Activated CD8-positive, alpha-beta T cell treated with anti-CD3 and anti-CD28 coated beads for 36 hours (primary cell): Measurements from ENCODE around the gene MAN2A2. TPM values are rescaled to one million over a fixed set of nuclear protein-coding genes. Genes with fewer than 3 reads are reported as not detected.

Experiments
- ATAC-seq: fragments of 200-7000 bp; cut with Tn5 transposase; one replicate; pipeline ENCODE4 v1.10.0; 2021; ENCODE audit warnings: mild to moderate bottlenecking, moderate library complexity
- CTCF ChIA-PET: fragments of 350-600 bp; sonication (Branson Sonifier 250); formaldehyde crosslinking; loops from one replicate; lab custom pipeline; 2021; ENCODE audit warnings: antibody characterized with exemption; lab: Charles Lee
- POLR2A ChIA-PET: fragments of 350-600 bp; sonication (Branson Sonifier 250); formaldehyde crosslinking; loops from one replicate; lab custom pipeline; 2021; ENCODE audit warnings: antibody characterized with exemption; lab: Charles Lee
- DNase-seq: peaks from one replicate; pipeline ENCODE4 v3.0.0-alpha.2; 2020
- H3K27ac Mint-ChIP-seq: one replicate; pipeline ENCODE4 v1.8.0; 2021; ENCODE audit warnings: mild to moderate bottlenecking, mixed read lengths
- H3K27me3 Mint-ChIP-seq: one replicate; pipeline ENCODE4 v1.8.0; 2021; ENCODE audit warnings: mixed read lengths
- H3K36me3 Mint-ChIP-seq: one replicate; pipeline ENCODE4 v1.8.0; 2021; ENCODE audit warnings: low read depth, mixed read lengths
- H3K4me1 Mint-ChIP-seq: one replicate; pipeline ENCODE4 v1.8.0; 2021; ENCODE audit warnings: low read depth, mixed read lengths
- H3K4me3 Mint-ChIP-seq: one replicate; pipeline ENCODE4 v1.8.0; 2021; ENCODE audit warnings: mild to moderate bottlenecking, moderate library complexity, mixed read lengths
- H3K9me3 Mint-ChIP-seq: one replicate; pipeline ENCODE4 v1.8.0; 2021; ENCODE audit warnings: mixed read lengths
- intact Hi-C: fragments of 100-400 bp; cut with micrococcal nuclease; formaldehyde crosslinking; loops from one replicate; pipeline ENCODE4 v1.10.0; 2022
- total RNA-seq, 2 experiments: library from RNA; stranded (reverse); gene quantifications; one replicate each; pipeline ENCODE4 v1.2.3, GENCODE V29; 2021
- TF ChIP-seq, protein P1 (sequence below): fragments of 200-600 bp; IDR thresholded peaks from one replicate; pipeline ENCODE4 v1.8.0; 2022; ENCODE audit warnings: antibody characterized with exemption, mild to moderate bottlenecking

MAN2A2 gene
- total RNA-seq, 2 experiments from 2014 or later = 85.0 to 87.7 TPM

- no peaks in the 10 kb centered on the region for H3K9me3 Mint-ChIP-seq
- H3K36me3 Mint-ChIP-seq = peaks cover 34% of the 10 kb centered on the region
- TF ChIP-seq, protein P1, sequence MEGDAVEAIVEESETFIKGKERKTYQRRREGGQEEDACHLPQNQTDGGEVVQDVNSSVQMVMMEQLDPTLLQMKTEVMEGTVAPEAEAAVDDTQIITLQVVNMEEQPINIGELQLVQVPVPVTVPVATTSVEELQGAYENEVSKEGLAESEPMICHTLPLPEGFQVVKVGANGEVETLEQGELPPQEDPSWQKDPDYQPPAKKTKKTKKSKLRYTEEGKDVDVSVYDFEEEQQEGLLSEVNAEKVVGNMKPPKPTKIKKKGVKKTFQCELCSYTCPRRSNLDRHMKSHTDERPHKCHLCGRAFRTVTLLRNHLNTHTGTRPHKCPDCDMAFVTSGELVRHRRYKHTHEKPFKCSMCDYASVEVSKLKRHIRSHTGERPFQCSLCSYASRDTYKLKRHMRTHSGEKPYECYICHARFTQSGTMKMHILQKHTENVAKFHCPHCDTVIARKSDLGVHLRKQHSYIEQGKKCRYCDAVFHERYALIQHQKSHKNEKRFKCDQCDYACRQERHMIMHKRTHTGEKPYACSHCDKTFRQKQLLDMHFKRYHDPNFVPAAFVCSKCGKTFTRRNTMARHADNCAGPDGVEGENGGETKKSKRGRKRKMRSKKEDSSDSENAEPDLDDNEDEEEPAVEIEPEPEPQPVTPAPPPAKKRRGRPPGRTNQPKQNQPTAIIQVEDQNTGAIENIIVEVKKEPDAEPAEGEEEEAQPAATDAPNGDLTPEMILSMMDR = no peak
- ChIA-PET CTCF (interaction anchor here (5.8 to 11.3 kb wide), 2 partner anchors 7 to 17 kb away, joined by 54 to 178 read pairs; partner anchors contain the start of genes HDDC3, RCCD1 and UNC45A), POLR2A (interaction anchor here (13.4 kb wide), 1 partner anchor 16 kb away, joined by 98 read pairs; the partner anchor contains the start of gene RCCD1)
- no peak for DNase-seq
- no peak overlapping the region for H3K4me3 Mint-ChIP-seq
- peaks cover 11% of the 10 kb centered on the region for H3K4me1 Mint-ChIP-seq
- H3K27me3 Mint-ChIP-seq = no peaks in the 10 kb centered on the region
- no peak overlapping the region for H3K27ac Mint-ChIP-seq
- no peak for ATAC-seq
- intact Hi-C loops = no loop called here
Measured at GRCh38 chr15:90939756-90940155, 36.7 kb downstream of the MAN2A2 start.

- no peak overlapping the region for H3K27ac Mint-ChIP-seq
- H3K4me1 Mint-ChIP-seq = peaks cover 9% of the 10 kb centered on the region
- intact Hi-C loops = no loop called here
- H3K9me3 Mint-ChIP-seq = no peaks in the 10 kb centered on the region
- H3K36me3 Mint-ChIP-seq = peaks cover 38% of the 10 kb centered on the region
- POLR2A ChIA-PET = interaction anchor here (2.7 to 13.4 kb wide), 2 partner anchors 9 to 14 kb away, joined by 13 to 98 read pairs; partner anchors contain the start of genes HDDC3 and RCCD1
- H3K4me3 Mint-ChIP-seq = no peak overlapping the region
- no peak for ATAC-seq
- no peak for DNase-seq
- TF ChIP-seq, protein P1 = no peak
- CTCF ChIA-PET = interaction anchor here (0.7 to 5.8 kb wide), 3 partner anchors 8 to 30 kb away, joined by 3 to 54 read pairs (median 3); partner anchors contain the start of genes HDDC3 and UNC45A
- H3K27me3 Mint-ChIP-seq = no peaks in the 10 kb centered on the region
Measured at GRCh38 chr15:90941038-90941437, 37.9 kb downstream of the MAN2A2 start.

DNA sequence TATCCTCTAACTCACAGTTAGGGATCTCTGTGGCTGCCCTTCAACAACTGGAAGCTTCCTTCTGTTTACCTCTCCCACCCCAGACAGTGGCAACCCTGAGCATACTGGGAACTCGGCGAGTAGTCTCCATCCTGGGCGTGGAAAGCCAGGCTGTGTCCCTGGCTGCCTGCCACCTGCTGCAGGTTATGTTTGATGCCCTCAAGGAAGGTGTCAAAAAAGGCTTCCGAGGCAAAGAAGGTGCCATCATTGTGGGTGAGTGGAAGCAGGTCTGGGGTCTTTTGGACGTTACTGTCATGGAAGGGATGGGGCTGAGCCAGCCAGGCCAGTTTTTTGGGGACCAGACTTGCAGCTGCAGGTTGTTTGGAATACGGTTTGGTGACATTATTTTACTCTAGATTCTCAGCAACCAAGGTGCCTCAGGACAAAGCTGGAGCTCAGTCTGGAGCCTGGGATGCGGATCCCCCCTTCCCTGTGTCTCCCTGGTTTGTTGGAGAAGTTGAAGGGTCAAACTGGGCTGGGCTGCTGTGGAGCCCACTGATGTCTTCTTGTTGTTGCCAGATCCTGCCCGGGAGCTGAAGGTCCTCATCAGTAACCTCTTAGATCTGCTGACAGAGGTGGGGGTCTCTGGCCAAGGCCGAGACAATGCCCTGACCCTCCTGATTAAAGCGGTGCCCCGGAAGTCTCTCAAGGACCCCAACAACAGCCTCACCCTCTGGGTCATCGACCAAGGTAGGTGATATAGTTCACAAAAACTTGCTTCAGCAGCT lies 39.4 kb downstream of the MAN2A2 start:
- POLR2A ChIA-PET = interaction anchor here (2.7 to 13.4 kb wide), 2 partner anchors 11 to 13 kb away, joined by 13 to 98 read pairs; partner anchors contain the start of genes HDDC3 and RCCD1
- no peak overlapping the region for H3K27ac Mint-ChIP-seq
- H3K4me1 Mint-ChIP-seq = no peaks in the 10 kb centered on the region
- DNase-seq = no peak
- TF ChIP-seq, protein P1 = no peak
- H3K9me3 Mint-ChIP-seq = no peaks in the 10 kb centered on the region
- no peak for ATAC-seq
- H3K4me3 Mint-ChIP-seq = no peak overlapping the region
- peaks cover 40% of the 10 kb centered on the region for H3K36me3 Mint-ChIP-seq
- H3K27me3 Mint-ChIP-seq = no peaks in the 10 kb centered on the region
- intact Hi-C loops = no loop called here
- CTCF ChIA-PET = interaction anchor here (4.7 to 5.8 kb wide), 2 partner anchors 10 to 14 kb away, joined by 29 to 54 read pairs; partner anchors contain the start of genes HDDC3, RCCD1 and UNC45A

- intact Hi-C loops = no loop called here
- H3K27me3 Mint-ChIP-seq = no peaks in the 10 kb centered on the region
- ChIA-PET POLR2A (interaction anchor here (0.9 to 13.4 kb wide), 3 partner anchors 10 to 15 kb away, joined by 4 to 98 read pairs (median 8); partner anchors contain the start of genes RCCD1 and UNC45A), CTCF (interaction anchor here (1.2 to 5.8 kb wide), 3 partner anchors 9 to 12 kb away, joined by 4 to 54 read pairs (median 29); partner anchors contain the start of genes HDDC3, RCCD1 and UNC45A)
- no peaks in the 10 kb centered on the region for H3K4me1 Mint-ChIP-seq
- ATAC-seq (no peak), DNase-seq (no peak)
- no peak overlapping the region for H3K4me3 Mint-ChIP-seq
- H3K27ac Mint-ChIP-seq = no peak overlapping the region
- TF ChIP-seq, protein P1 = no peak
- no peaks in the 10 kb centered on the region for H3K9me3 Mint-ChIP-seq
- H3K36me3 Mint-ChIP-seq = peaks cover 38% of the 10 kb centered on the region
Measured at GRCh38 chr15:90945091-90945490, 42.0 kb downstream of the MAN2A2 start.
